ENCODE data around the gene CLDND2. TPM values are rescaled to one million over a fixed set of nuclear protein-coding genes. Genes with fewer than 3 reads are reported as not detected.

The CLDND2 gene
- total RNA-seq, 1 experiment from 2014 or later = 1.8 TPM

DNA sequence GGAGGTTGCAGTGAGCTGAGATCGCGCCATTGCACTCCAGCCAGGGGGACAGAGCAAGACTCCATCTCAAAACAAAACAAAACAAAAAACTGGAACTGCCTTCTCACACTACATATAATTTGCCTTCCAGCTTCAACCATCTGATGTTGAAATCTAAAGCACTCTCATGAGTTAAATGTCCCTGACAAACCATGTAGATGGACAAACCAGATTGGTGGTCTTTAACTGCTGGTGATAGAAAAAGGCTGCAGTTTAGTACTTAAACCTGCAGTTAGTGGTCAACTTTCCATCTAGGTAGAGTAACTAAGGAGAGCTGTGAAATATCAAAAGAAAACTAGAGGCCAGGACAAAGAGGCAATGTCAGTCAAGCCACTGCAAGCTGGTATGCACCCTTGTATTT lies 27.4 kb upstream of the CLDND2 start:
- CTCF ChIA-PET = interaction anchor here (1.3 to 3.1 kb wide), 5 partner anchors 11 to 261 kb away, joined by 3 to 16 read pairs (median 11); no protein-coding TSS in a partner anchor
- no peak for DNase-seq (ENCODE audit: low read depth, low spot score)
- intact Hi-C loops (cut with micrococcal nuclease) = no loop called here

DNA sequence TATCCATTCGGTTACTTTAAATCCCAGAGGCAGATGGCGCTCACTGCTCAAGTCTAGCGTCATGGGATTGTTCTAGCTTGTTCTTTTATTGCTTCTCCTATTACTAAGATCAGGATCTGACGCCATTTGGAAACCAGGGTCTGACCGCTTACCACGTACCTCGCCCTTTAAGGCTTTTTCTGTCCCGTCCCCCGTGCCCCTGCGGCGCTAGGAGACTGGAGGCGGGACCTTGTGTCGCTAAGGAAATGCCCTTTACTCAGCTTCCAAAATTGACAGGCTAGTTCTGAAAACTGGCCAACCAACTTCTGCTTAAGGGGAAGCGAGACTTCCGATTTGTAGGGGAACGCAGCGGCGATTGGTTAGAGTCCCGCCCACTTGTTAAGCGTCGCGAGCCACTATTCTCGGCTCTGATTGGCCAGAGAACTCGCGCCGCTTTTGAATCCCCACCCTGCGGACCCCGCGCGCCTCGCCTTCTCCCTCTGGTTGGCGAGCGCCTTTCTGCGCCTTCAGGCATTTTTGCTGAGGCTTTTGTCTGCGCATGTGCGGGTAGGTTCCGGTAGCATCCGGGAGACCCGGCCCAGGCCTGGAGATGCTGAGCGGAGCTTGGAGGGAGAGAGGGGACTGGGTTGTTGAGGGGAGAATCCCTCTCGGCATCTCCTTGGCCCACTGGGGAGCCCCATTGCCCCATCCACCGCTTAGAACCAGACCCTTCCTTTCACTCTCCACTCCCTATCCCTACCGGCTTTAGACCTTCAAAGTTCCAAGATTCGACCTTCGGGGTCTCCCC lies 25.4 kb upstream of the CLDND2 start:
- Histone ChIP-seq H3K27me3 (ENCODE audit: insufficient read depth, low read length) (no peaks in the 10 kb centered on the region), H3K4me2 (ENCODE audit: low read length) (peak overlapping the region; percentile 99), H3K9me2 (ENCODE audit: insufficient read depth) (no peaks in the 10 kb centered on the region), H3K9me3 (ENCODE audit: control insufficient read depth in 1 of 2, insufficient read depth in 1 of 2, low read depth in 1 of 2, low read length in 2 of 2) (no peaks in the 10 kb centered on the region), H3K9ac (ENCODE audit: low read length) (peak overlapping the region; percentile 94), H3K27ac (ENCODE audit: low read depth, low read length) (peak overlapping the region; percentile 81), H4K20me1 (ENCODE audit: insufficient read depth) (no peaks in the 10 kb centered on the region), H3K4me1 (ENCODE audit: control insufficient read depth in 1 of 2, insufficient read depth in 2 of 2, low read length in 2 of 2) (peaks cover 6 to 25% of the 10 kb centered on the region in 2 experiments; a peak in 3 of 4 replicates), H2AFZ (ENCODE audit: low read depth, low read length, poor library complexity, severe bottlenecking) (peak overlapping the region; percentile 19), H3K4me3 (replicated peaks in 1 of 2; ENCODE audit: low read depth in 1 of 2, low read length in 2 of 2) (peak overlapping the region; percentile 65 to 95), H3K79me2 (ENCODE audit: insufficient read depth, low read length) (peaks cover 4% of the 10 kb centered on the region; the same call in 1 of the 2 replicates), H3K36me3 (ENCODE audit: control insufficient read depth in 1 of 2, insufficient read depth in 2 of 2, low read length in 2 of 2) (no peaks in the 10 kb centered on the region)
- POLR2A ChIA-PET = interaction anchor here (0.7 to 1.9 kb wide), 5 partner anchors 22 to 55 kb away, joined by 3 to 10 read pairs (median 4); partner anchors contain the start of gene NKG7
- BruUV-seq (replicated peaks) = no TSS peak
- RAD21 ChIA-PET (ENCODE audit: low non-redundant PET in 1 of 2, low total read pairs in 2 of 2, uncharacterized antibody in 2 of 2, unreplicated experiment in 2 of 2) = no interaction called here
- intact Hi-C loops (cut with micrococcal nuclease) = loop anchor here (1.0 kb wide), 2 partner anchors 27 to 55 kb away; no protein-coding TSS in a partner anchor
- DNase-seq (ENCODE audit: low read depth, low spot score) (peak; percentile 100), ATAC-seq (peak; percentile 90)
- CTCF ChIA-PET = interaction anchor here (1.1 to 3.0 kb wide), 3 partner anchors 14 to 263 kb away, joined by 3 to 11 read pairs (median 6); no protein-coding TSS in a partner anchor
- TF ChIP-seq ELF1 (IDR thresholded peaks at IDR 0.05; ENCODE audit: borderline replicate concordance, low read depth) (peak; percentile 66; the same call in 1 of the 2 replicates), RAD21 (IDR thresholded peaks at IDR 0.05; ENCODE audit: low read depth) (no peak), EZH2 (IDR thresholded peaks at IDR 0.05) (no peak), ZFX (IDR thresholded peaks at IDR 0.05) (peak; percentile 42; the same call in 1 of the 2 replicates), POLR2A (IDR thresholded peaks at IDR 0.05; ENCODE audit: borderline replicate concordance, extremely low read depth, insufficient read depth, insufficient read length) (peak; percentile 59), YY1 (IDR thresholded peaks at IDR 0.05; ENCODE audit: extremely low read depth, insufficient replicate concordance, low read depth, low read length) (peak; percentile 43)
- TF ChIP-seq, protein P1, sequence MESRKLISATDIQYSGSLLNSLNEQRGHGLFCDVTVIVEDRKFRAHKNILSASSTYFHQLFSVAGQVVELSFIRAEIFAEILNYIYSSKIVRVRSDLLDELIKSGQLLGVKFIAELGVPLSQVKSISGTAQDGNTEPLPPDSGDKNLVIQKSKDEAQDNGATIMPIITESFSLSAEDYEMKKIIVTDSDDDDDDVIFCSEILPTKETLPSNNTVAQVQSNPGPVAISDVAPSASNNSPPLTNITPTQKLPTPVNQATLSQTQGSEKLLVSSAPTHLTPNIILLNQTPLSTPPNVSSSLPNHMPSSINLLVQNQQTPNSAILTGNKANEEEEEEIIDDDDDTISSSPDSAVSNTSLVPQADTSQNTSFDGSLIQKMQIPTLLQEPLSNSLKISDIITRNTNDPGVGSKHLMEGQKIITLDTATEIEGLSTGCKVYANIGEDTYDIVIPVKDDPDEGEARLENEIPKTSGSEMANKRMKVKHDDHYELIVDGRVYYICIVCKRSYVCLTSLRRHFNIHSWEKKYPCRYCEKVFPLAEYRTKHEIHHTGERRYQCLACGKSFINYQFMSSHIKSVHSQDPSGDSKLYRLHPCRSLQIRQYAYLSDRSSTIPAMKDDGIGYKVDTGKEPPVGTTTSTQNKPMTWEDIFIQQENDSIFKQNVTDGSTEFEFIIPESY (IDR thresholded peaks at IDR 0.05; ENCODE audit: extremely low read depth, insufficient replicate concordance, low read length) = peak; percentile 63
- TF ChIP-seq, protein P2, sequence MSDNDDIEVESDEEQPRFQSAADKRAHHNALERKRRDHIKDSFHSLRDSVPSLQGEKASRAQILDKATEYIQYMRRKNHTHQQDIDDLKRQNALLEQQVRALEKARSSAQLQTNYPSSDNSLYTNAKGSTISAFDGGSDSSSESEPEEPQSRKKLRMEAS (IDR thresholded peaks at IDR 0.05) = peak; percentile 96
- TF ChIP-seq, protein P3, sequence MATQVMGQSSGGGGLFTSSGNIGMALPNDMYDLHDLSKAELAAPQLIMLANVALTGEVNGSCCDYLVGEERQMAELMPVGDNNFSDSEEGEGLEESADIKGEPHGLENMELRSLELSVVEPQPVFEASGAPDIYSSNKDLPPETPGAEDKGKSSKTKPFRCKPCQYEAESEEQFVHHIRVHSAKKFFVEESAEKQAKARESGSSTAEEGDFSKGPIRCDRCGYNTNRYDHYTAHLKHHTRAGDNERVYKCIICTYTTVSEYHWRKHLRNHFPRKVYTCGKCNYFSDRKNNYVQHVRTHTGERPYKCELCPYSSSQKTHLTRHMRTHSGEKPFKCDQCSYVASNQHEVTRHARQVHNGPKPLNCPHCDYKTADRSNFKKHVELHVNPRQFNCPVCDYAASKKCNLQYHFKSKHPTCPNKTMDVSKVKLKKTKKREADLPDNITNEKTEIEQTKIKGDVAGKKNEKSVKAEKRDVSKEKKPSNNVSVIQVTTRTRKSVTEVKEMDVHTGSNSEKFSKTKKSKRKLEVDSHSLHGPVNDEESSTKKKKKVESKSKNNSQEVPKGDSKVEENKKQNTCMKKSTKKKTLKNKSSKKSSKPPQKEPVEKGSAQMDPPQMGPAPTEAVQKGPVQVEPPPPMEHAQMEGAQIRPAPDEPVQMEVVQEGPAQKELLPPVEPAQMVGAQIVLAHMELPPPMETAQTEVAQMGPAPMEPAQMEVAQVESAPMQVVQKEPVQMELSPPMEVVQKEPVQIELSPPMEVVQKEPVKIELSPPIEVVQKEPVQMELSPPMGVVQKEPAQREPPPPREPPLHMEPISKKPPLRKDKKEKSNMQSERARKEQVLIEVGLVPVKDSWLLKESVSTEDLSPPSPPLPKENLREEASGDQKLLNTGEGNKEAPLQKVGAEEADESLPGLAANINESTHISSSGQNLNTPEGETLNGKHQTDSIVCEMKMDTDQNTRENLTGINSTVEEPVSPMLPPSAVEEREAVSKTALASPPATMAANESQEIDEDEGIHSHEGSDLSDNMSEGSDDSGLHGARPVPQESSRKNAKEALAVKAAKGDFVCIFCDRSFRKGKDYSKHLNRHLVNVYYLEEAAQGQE (IDR thresholded peaks at IDR 0.05; ENCODE audit: low read depth) = no peak

More for the DNA sequence above, 27.4 kb upstream of the CLDND2 start:
- no peaks in the 10 kb centered on the region for H4K20me1 ChIP-seq (ENCODE audit: insufficient read depth)
- H3K4me1 ChIP-seq (ENCODE audit: control insufficient read depth in 1 of 2, insufficient read depth in 2 of 2, low read length in 2 of 2) = peaks cover 6 to 25% of the 10 kb centered on the region in 2 experiments; a peak in 3 of 4 replicates
- no peak overlapping the region for H3K4me3 ChIP-seq (replicated peaks in 1 of 2; ENCODE audit: low read depth in 1 of 2, low read length in 2 of 2)
- no peak overlapping the region for H3K9ac ChIP-seq (ENCODE audit: low read length)
- peaks cover 4% of the 10 kb centered on the region; the same call in 1 of the 2 replicates for H3K79me2 ChIP-seq (ENCODE audit: insufficient read depth, low read length)
- H3K27me3 ChIP-seq (ENCODE audit: insufficient read depth, low read length) = no peaks in the 10 kb centered on the region
- H3K4me2 ChIP-seq (ENCODE audit: low read length) = peak overlapping the region; percentile 99; the same call in 1 of the 2 replicates
- H2AFZ ChIP-seq (ENCODE audit: low read depth, low read length, poor library complexity, severe bottlenecking) = no peak overlapping the region
- H3K9me3 ChIP-seq (ENCODE audit: control insufficient read depth in 1 of 2, insufficient read depth in 1 of 2, low read depth in 1 of 2, low read length in 2 of 2) = no peaks in the 10 kb centered on the region; a peak in 1 of 4 replicates
- H3K9me2 ChIP-seq (ENCODE audit: insufficient read depth) = no peaks in the 10 kb centered on the region
- ChIA-PET RAD21 (ENCODE audit: low non-redundant PET in 1 of 2, low total read pairs in 2 of 2, uncharacterized antibody in 2 of 2, unreplicated experiment in 2 of 2) (no interaction called here), POLR2A (interaction anchor here (0.9 to 1.3 kb wide), 2 partner anchors 28 to 55 kb away, joined by 4 to 7 read pairs; partner anchors contain the start of gene VSIG10L)
- no peaks in the 10 kb centered on the region for H3K36me3 ChIP-seq (ENCODE audit: control insufficient read depth in 1 of 2, insufficient read depth in 2 of 2, low read length in 2 of 2)
- H3K27ac ChIP-seq (ENCODE audit: low read depth, low read length) = no peak overlapping the region
- TF ChIP-seq SIN3A (IDR thresholded peaks at IDR 0.05; ENCODE audit: low read depth) = no peak
- no peak for TF ChIP-seq POLR2AphosphoS5 (IDR thresholded peaks at IDR 0.05; ENCODE audit: low read depth, low read length)
- TF ChIP-seq, protein P2 (IDR thresholded peaks at IDR 0.05) = no peak
- no TSS peak for BruUV-seq (replicated peaks)
- ATAC-seq = no peak
